ENCODE data around the gene RMND1. TPM values are rescaled to one million over a fixed set of nuclear protein-coding genes. Genes with fewer than 3 reads are reported as not detected.

RMND1 gene
- total and polyA plus RNA-seq, 2 of the 13 experiments (the other 11 are each of a cell fraction or from before 2014, with no cell fraction given): 34.0 to 72.5 TPM

DNA sequence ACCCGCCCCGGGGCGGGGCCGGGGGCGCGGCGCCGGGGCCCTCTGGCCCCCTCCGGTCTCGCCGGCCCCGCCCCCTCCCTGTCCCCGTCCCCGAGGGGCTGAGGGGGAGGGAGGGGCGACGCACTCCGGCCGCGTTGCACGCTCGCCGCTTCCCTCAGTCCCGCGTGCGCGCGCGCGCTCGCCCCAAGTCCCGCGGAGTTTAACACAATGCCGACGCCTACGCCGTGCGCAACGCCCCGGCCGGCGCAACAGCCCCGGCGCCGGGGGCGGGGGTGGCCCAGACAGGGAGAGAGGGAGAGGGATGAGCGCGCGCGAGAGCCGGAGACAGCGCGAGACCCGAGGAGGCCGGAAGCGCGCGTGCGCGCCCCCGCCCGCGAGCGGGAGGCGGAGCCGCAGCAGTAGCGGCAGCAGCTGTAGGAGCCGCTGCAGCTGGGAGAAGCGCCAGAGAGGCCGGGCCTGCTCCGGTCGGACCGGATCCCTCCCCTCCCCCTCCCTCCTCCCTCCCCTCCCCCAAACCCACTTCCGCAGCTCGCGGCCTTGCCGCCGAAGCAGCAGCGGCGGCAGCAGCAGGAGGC, 61.6 kb downstream of the RMND1 start (continued):
- TF ChIP-seq CBFB (CRISPR knock-in tag; IDR thresholded peaks at IDR 0.05) (peak; percentile 67), NCOR1 (IDR thresholded peaks at IDR 0.05; ENCODE audit: borderline replicate concordance, low read length) (no peak), FOSL1 (CRISPR knock-in tag; IDR thresholded peaks at IDR 0.05; ENCODE audit: borderline replicate concordance) (peak; percentile 2; the same call in 1 of the 2 replicates), ZNF607 (CRISPR knock-in tag; IDR thresholded peaks at IDR 0.05; ENCODE audit: borderline replicate concordance) (peak; percentile 87; the same call in 1 of the 2 replicates), ZFP62 (CRISPR knock-in tag; IDR thresholded peaks at IDR 0.05) (no peak), ZNF616 (CRISPR knock-in tag; IDR thresholded peaks at IDR 0.05; ENCODE audit: low read depth) (no peak), ZNF143 (CRISPR knock-in tag; IDR thresholded peaks at IDR 0.05) (peak; percentile 57; the same call in 1 of the 2 replicates), TOE1 (CRISPR knock-in tag; IDR thresholded peaks at IDR 0.05) (no peak), SP1 (IDR thresholded peaks at IDR 0.05) (peak; percentile 75), SP1 (CRISPR knock-in tag; IDR thresholded peaks at IDR 0.05) (peak; percentile 78), ZNF337 (CRISPR knock-in tag; IDR thresholded peaks at IDR 0.05; ENCODE audit: borderline replicate concordance, low read depth) (no peak; the same call in 1 of the 2 replicates), SYNCRIP (IDR thresholded peaks at IDR 0.05; ENCODE audit: insufficient read depth, low read depth, low read length) (no peak), HDAC6 (IDR thresholded peaks at IDR 0.05; ENCODE audit: low read depth, low read length) (no peak)
- TF ChIP-seq, protein P1, sequence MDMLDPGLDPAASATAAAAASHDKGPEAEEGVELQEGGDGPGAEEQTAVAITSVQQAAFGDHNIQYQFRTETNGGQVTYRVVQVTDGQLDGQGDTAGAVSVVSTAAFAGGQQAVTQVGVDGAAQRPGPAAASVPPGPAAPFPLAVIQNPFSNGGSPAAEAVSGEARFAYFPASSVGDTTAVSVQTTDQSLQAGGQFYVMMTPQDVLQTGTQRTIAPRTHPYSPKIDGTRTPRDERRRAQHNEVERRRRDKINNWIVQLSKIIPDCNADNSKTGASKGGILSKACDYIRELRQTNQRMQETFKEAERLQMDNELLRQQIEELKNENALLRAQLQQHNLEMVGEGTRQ (IDR thresholded peaks at IDR 0.05; ENCODE audit: low read depth, low read length): no peak
- TF ChIP-seq, protein P1 (CRISPR knock-in tag; IDR thresholded peaks at IDR 0.05; ENCODE audit: borderline replicate concordance): no peak
- TF ChIP-seq, protein P2, sequence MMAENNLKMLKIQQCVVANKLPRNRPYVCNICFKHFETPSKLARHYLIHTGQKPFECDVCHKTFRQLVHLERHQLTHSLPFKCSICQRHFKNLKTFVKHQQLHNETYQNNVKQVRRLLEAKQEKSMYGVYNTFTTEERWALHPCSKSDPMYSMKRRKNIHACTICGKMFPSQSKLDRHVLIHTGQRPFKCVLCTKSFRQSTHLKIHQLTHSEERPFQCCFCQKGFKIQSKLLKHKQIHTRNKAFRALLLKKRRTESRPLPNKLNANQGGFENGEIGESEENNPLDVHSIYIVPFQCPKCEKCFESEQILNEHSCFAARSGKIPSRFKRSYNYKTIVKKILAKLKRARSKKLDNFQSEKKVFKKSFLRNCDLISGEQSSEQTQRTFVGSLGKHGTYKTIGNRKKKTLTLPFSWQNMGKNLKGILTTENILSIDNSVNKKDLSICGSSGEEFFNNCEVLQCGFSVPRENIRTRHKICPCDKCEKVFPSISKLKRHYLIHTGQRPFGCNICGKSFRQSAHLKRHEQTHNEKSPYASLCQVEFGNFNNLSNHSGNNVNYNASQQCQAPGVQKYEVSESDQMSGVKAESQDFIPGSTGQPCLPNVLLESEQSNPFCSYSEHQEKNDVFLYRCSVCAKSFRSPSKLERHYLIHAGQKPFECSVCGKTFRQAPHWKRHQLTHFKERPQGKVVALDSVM (CRISPR knock-in tag; IDR thresholded peaks at IDR 0.05): no peak; the same call in 1 of the 2 replicates
- TF ChIP-seq, protein P3, sequence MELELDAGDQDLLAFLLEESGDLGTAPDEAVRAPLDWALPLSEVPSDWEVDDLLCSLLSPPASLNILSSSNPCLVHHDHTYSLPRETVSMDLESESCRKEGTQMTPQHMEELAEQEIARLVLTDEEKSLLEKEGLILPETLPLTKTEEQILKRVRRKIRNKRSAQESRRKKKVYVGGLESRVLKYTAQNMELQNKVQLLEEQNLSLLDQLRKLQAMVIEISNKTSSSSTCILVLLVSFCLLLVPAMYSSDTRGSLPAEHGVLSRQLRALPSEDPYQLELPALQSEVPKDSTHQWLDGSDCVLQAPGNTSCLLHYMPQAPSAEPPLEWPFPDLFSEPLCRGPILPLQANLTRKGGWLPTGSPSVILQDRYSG (CRISPR knock-in tag; IDR thresholded peaks at IDR 0.05): no peak; the same call in 1 of the 2 replicates
- TF ChIP-seq, protein P4, sequence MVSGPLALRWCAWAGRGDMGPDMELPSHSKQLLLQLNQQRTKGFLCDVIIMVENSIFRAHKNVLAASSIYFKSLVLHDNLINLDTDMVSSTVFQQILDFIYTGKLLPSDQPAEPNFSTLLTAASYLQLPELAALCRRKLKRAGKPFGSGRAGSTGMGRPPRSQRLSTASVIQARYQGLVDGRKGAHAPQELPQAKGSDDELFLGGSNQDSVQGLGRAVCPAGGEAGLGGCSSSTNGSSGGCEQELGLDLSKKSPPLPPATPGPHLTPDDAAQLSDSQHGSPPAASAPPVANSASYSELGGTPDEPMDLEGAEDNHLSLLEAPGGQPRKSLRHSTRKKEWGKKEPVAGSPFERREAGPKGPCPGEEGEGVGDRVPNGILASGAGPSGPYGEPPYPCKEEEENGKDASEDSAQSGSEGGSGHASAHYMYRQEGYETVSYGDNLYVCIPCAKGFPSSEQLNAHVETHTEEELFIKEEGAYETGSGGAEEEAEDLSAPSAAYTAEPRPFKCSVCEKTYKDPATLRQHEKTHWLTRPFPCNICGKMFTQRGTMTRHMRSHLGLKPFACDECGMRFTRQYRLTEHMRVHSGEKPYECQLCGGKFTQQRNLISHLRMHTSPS (CRISPR knock-in tag; IDR thresholded peaks at IDR 0.05; ENCODE audit: low read depth): no peak
- TF ChIP-seq, protein P5, sequence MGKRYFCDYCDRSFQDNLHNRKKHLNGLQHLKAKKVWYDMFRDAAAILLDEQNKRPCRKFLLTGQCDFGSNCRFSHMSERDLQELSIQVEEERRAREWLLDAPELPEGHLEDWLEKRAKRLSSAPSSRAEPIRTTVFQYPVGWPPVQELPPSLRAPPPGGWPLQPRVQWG (CRISPR knock-in tag; IDR thresholded peaks at IDR 0.05; ENCODE audit: borderline replicate concordance, low read depth): no peak
- TF ChIP-seq, protein P6, sequence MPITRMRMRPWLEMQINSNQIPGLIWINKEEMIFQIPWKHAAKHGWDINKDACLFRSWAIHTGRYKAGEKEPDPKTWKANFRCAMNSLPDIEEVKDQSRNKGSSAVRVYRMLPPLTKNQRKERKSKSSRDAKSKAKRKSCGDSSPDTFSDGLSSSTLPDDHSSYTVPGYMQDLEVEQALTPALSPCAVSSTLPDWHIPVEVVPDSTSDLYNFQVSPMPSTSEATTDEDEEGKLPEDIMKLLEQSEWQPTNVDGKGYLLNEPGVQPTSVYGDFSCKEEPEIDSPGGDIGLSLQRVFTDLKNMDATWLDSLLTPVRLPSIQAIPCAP (CRISPR knock-in tag; IDR thresholded peaks at IDR 0.05; ENCODE audit: low read depth): no peak

Data from HepG2 (cell line).